ENCODE measurements around the gene TGFBR2. TPM values are rescaled to one million over a fixed set of nuclear protein-coding genes. Genes with fewer than 3 reads are reported as not detected.

TGFBR2 gene
- total RNA-seq, 1 experiment from 2014 or later: 19.4 TPM

DNA sequence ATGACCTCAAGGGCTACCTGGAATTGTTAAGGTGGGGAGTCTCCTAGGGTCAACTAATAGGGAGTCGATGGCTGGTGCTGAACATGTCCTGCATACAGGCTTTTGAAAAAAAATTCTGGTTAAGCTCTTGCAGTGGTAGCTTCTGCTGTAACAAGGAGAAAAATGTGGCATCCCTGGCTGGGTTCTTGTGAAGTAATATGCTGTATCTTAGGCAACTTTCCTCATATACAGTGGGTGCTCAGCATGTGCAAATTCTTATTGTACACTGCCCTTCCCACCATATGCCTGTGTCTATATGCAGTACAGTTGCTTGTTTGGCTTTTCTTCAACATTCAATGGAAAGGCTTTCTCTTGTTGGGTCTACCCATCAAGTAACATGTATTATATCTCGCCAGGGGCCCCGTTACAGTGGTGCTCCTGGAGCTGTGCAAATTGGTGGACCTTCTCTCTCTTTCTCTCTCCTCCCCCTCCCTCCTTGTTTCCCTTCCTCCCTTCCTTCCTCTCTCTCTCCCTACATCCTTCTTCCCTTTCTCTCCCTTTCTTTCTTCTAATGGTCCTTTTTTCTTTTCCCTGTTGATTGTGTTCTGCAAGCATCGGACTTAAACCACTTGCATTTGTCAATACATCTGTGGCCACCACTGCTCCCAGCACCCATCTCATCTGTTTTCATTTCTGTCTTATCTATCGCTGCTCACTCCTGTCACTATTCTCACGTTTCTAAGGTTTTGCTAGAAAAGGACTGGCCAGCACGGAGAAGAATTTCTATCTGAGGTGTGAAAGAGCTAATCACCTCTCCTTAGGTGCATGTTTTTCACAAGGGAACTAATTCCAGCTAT, 35.2 kb downstream of the TGFBR2 start:
- in situ Hi-C loops (cut with HindIII; ENCODE audit: low pct_unique_long_range_greater_than_20kb, low sequenced_read_pairs): no loop called here
- DNase-seq (ENCODE audit: low read depth, low spot score): no peak

- in situ Hi-C loops (cut with HindIII; ENCODE audit: low pct_unique_long_range_greater_than_20kb, low sequenced_read_pairs): no loop called here
- DNase-seq (ENCODE audit: low read depth, low spot score): no peak
Observed at GRCh38 chr3:30642849-30643361, 36.5 kb downstream of the TGFBR2 start.

GRCh38 chr3:30643763-30644462, 37.5 kb downstream of the TGFBR2 start:
- in situ Hi-C loops (cut with HindIII; ENCODE audit: low pct_unique_long_range_greater_than_20kb, low sequenced_read_pairs): no loop called here
- no peak for DNase-seq (ENCODE audit: low read depth, low spot score)

DNA sequence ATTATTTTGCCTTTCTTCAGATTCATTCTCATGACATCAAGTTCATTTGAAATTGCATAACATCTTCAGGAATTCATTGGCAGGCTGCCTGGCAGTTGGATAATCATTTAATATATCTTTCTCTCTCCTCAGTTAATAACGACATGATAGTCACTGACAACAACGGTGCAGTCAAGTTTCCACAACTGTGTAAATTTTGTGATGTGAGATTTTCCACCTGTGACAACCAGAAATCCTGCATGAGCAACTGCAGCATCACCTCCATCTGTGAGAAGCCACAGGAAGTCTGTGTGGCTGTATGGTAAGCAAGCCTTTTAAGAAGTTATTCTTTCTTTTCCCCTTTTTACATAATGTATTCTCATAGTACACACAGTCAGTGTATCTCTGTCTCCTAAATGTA, 38.2 kb downstream of the TGFBR2 start:
- DNase-seq (ENCODE audit: low read depth, low spot score): no peak
- in situ Hi-C loops (cut with HindIII; ENCODE audit: low pct_unique_long_range_greater_than_20kb, low sequenced_read_pairs): no loop called here

GRCh38 chr3:30645077-30645476, 38.7 kb downstream of the TGFBR2 start:
- DNase-seq (ENCODE audit: low read depth, low spot score): no peak
- in situ Hi-C loops (cut with HindIII; ENCODE audit: low pct_unique_long_range_greater_than_20kb, low sequenced_read_pairs): no loop called here

GRCh38 chr3:30646181-30646876, 39.9 kb downstream of the TGFBR2 start:
- in situ Hi-C loops (cut with HindIII; ENCODE audit: low pct_unique_long_range_greater_than_20kb, low sequenced_read_pairs): no loop called here
- DNase-seq (ENCODE audit: low read depth, low spot score): no peak

- in situ Hi-C loops (cut with HindIII; ENCODE audit: low pct_unique_long_range_greater_than_20kb, low sequenced_read_pairs): no loop called here
- no peak for DNase-seq (ENCODE audit: low read depth, low spot score)
Observed at GRCh38 chr3:30646961-30647752, 40.8 kb downstream of the TGFBR2 start.

- DNase-seq (ENCODE audit: low read depth, low spot score): no peak
- in situ Hi-C loops (cut with HindIII; ENCODE audit: low pct_unique_long_range_greater_than_20kb, low sequenced_read_pairs): no loop called here
Observed at GRCh38 chr3:30648670-30649357, 42.4 kb downstream of the TGFBR2 start.

DNA sequence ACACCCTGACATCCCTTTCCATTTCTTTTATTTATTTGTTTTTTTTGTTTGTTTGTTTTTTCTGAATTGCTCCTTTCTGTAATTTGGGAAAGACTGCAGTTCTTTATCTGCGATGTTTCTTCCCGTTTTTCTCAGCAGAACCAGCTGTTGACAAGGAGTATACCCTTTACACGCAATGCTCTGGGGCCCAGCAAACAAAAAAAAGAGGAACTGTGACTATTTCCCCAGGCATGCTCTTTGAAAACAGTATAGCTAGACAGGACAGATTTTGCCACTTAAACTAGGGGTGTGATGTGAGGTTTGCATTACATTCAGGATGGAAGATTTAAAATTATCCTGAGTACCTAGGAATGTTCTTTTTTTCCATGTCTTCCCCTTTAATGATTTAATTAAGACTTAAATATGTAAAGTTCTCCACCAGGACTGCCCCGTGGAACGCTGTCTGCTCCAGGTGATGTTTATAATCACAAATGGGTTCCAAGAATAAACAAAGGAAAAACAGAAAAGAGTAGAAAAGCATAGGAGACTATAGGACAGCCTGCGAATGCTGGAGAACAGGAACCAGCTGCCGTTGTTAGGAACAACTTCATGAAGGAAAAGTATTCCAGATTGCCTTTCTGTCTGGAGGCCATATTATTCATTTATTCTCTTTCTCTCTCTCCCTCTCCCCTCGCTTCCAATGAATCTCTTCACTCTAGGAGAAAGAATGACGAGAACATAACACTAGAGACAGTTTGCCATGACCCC, 43.3 kb downstream of the TGFBR2 start:
- no peak for DNase-seq (ENCODE audit: low read depth, low spot score)
- in situ Hi-C loops (cut with HindIII; ENCODE audit: low pct_unique_long_range_greater_than_20kb, low sequenced_read_pairs): no loop called here

DNA sequence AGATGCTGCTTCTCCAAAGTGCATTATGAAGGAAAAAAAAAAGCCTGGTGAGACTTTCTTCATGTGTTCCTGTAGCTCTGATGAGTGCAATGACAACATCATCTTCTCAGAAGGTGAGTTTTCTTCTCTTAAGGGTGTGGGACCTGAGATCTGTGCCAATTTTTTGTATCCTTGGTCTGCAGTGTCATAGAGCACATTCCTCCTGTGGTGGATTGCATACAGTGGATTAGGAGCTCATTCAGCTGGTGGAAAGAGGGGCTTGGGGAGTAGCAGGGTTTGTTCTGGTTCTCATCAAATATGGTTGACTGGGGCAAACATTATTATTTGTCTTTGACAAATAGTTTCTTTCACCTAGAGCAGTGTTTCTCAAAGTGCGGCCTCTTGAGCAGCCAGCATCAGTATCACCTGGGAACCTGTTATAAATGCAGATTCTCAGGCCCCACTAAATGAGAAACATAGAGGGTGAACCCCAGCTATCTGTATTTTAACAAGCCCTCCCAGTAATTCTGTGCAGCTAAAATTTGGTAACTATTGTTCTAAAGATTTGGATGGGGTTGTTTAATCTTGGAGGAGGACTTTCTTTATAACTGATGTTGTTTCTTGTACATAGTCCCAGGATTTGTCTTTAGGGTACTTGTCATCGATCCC, 44.1 kb downstream of the TGFBR2 start:
- in situ Hi-C loops (cut with HindIII; ENCODE audit: low pct_unique_long_range_greater_than_20kb, low sequenced_read_pairs): no loop called here
- no peak for DNase-seq (ENCODE audit: low read depth, low spot score)

DNA sequence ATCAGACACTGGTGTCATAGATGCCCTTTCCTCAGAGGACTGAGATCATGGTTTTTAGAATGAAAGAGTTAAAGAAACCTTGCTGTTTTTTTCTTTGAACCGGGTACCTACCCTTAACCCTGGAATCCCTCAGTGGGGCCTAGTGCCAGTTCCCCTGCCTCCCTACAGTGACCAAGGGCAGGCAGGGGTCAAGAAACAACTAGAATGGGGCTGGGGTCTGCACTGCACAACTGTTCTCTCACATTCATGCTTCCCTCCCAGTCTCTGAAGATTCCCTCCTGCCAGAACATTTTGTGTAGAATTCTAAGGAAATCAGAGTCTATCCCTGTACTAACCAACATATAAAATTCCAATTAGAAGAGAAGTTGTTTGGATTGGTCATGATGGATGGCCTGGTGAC, 47.9 kb downstream of the TGFBR2 start:
- in situ Hi-C loops (cut with HindIII; ENCODE audit: low pct_unique_long_range_greater_than_20kb, low sequenced_read_pairs): no loop called here

GRCh38 chr3:30655187-30655812, 48.9 kb downstream of the TGFBR2 start:
- in situ Hi-C loops (cut with HindIII; ENCODE audit: low pct_unique_long_range_greater_than_20kb, low sequenced_read_pairs): no loop called here

More for the DNA sequence above, 47.9 kb downstream of the TGFBR2 start:
- DNase-seq (ENCODE audit: low read depth, low spot score): no peak

GRCh38 chr3:30656624-30657141, 50.3 kb downstream of the TGFBR2 start:
- in situ Hi-C loops (cut with HindIII; ENCODE audit: low pct_unique_long_range_greater_than_20kb, low sequenced_read_pairs): no loop called here

More at GRCh38 chr3:30655187-30655812, 48.9 kb downstream of the TGFBR2 start:
- DNase-seq (ENCODE audit: low read depth, low spot score): no peak

DNA sequence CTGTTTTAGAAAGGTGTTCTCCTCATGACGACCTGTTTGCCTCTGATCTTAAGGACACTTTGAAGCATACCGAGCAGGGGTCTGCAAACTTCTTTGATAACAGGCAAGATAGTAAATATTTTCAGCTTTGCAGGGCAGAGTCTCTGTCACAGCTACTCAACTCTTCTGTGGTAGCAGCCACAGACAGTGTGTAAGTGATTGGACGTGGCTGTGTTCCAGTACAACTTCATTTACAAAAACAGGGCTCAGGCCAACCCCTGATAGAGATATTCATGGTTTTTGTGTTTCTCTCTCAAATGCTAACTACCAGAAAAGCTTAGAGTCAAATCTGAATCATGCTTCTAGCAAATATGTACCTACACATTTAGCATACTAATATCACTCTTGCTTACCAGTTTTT, 51.5 kb downstream of the TGFBR2 start:
- in situ Hi-C loops (cut with HindIII; ENCODE audit: low pct_unique_long_range_greater_than_20kb, low sequenced_read_pairs): no loop called here
- no peak for DNase-seq (ENCODE audit: low read depth, low spot score)

More at GRCh38 chr3:30656624-30657141, 50.3 kb downstream of the TGFBR2 start:
- DNase-seq (ENCODE audit: low read depth, low spot score): no peak

- in situ Hi-C loops (cut with HindIII; ENCODE audit: low pct_unique_long_range_greater_than_20kb, low sequenced_read_pairs): no loop called here
- DNase-seq (ENCODE audit: low read depth, low spot score): no peak
Observed at GRCh38 chr3:30658328-30659052, 52.1 kb downstream of the TGFBR2 start.
